T1000 (cell line): ENCODE data around the gene NFIA.

Source experiments
- DNase-seq: peaks from one replicate; lab custom pipeline; 2025; ENCODE audit warnings: mixed read lengths; lab: John Stamatoyannopoulos, UW

The NFIA gene

DNA sequence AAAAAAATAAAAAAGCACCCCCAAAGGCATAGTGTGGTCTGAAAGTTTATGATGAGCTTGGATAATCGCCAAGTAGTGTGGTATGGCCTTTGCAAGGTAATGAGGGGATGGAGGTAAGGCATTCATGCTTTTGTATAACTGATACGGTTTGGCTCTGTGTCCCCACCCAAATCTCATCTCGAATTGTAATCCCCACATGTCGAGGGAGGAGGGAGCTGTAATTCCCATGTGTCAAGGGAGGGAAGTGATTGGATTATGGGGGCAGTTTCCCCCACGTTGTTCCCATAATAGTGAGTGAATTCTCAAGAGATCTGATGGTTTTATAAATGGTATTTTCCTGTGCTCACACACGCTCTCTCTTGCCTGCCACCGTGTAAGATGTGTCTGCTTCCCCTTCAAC, 215.5 kb downstream of the NFIA start:
- DNase-seq, result no peak

DNA sequence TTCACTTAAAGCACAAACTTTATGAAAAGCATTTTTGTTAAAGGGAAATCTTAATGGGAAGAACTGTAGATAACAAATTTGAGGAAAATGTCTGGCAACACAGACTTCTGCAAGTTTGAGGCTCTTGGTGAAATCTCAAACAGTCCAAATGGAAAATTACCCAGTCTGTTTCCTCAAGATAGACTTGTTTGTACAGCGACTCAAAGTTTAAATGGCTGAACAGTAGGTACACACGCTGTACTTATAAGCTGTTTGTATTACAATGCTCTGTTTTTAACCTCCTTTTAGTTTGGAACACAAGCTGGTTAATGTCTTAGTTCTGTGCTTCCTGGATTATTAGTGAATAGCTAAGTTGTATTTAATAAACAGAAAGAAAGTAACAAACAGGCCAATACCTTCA, 217.1 kb downstream of the NFIA start:
- no peak for DNase-seq

DNA sequence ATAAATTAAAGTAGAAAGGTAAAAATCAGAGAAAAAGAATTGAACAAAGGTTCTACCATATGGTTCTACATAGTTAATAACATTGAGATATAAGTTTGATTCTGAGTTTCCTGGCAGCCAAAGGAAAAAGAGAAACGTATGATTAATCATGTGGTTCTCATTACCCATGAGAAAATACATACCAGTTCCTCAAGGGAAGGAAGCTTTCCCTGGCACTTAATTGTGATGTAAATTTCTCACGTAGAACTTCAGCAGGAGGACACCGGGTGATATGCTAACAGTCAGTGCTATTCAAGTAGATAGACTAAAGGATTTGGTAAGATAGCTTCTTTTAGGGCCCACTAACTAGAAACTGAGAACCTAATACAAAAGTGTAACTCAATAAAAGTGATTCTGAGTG, 218.5 kb downstream of the NFIA start:
- DNase-seq, result no peak

- DNase-seq, result no peak
Observed at GRCh38 chr1:61301824-61302657, 219.7 kb downstream of the NFIA start.

DNA sequence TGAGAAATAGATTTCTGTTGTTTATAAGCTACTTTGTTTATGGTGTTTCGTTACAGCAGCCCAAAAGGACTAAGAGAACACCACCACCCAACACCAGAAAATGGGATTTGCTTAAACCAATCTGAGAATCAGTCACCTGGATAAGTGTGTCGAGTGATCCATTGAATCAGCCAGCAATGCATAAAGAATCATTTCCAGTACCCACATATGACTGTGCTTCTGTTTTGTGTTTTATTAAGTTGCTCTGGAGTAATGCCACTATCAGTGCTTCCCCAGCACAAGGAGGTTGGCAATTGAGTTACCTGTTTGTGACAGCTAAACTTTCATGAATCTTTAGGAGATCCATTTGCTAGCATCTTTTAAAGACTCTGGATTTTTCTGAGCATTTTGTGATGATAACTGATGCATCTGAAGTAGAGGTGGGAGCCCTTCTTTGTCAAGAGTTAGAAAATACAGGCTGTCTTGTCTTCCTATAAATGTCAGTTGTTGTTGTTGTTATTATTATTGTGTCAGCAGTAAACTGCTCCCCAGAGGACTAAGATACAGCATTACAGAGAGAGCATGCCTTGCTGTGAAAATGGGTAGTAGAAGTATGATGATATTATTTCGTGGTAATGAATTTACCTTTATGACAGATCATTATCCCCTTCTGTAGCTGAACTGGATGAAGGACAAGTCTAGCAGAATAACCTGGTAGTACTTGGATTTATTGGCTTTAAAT, 225.2 kb downstream of the NFIA start:
- no peak for DNase-seq

DNA sequence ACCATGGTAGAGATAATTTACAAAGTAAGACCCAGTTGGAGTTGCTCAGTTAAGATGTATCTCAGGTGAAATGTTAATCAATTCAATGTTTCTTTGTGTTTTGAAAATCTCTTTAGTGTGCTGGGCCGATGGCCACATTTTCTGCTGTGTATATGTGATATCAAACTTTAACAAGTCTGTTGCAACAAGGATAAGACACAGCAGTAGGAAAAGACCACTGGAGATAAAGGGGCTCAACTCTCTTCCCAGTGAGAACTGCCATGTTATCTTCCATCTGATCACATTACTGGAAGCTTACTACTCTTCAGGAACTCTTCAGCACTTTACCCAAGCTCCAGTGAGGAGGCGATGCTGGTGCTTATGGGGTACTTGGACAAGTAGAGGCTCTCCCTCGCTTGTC, 227.7 kb downstream of the NFIA start:
- no peak for DNase-seq

DNA sequence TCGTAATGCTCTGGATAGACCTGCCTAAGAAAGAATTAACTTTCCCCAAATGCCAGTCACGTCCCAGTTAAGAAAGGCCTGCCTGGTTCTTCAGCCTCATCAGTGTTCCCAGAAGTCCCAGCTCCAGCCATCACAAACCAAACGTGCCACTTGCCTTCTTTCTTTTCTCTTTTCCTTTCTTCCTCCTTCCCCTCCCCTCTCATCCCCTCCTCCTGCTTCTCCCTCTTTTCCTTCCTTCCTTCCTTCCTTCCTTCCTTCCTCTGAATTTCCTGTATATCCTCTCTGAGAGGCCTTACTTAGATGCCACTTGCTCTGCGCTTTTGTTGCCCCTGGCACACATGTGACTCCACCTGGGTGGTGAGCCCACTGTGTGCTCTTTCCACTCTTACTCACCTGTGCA, 228.2 kb downstream of the NFIA start:
- DNase-seq, result no peak

- no peak for DNase-seq
Observed at GRCh38 chr1:61313906-61314422, 231.6 kb downstream of the NFIA start.

GRCh38 chr1:61315011-61315410, 232.7 kb downstream of the NFIA start:
- DNase-seq, result no peak

- no peak for DNase-seq
Observed at GRCh38 chr1:61316493-61316892, 234.1 kb downstream of the NFIA start.

GRCh38 chr1:61318319-61319125, 236.2 kb downstream of the NFIA start:
- DNase-seq, result no peak

DNA sequence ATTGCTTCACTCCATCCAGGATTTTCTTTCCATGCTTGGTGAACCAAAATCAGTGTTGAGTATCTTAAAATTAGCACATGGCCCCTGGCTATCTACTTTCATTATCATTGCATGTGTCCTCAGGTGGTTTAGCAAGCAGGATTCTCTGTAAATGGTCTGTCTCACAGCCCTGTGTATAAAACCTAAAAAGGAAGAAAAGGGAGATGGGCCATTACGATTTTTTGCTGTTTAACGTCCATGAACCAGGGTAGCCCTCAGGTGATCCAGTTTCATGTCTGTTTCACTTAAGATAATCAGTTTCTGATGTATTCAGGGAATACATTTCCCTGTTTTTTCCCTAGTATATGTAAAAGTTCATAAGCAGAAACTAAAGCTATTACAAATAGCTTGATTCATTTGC, 238.2 kb downstream of the NFIA start:
- no peak for DNase-seq

DNA sequence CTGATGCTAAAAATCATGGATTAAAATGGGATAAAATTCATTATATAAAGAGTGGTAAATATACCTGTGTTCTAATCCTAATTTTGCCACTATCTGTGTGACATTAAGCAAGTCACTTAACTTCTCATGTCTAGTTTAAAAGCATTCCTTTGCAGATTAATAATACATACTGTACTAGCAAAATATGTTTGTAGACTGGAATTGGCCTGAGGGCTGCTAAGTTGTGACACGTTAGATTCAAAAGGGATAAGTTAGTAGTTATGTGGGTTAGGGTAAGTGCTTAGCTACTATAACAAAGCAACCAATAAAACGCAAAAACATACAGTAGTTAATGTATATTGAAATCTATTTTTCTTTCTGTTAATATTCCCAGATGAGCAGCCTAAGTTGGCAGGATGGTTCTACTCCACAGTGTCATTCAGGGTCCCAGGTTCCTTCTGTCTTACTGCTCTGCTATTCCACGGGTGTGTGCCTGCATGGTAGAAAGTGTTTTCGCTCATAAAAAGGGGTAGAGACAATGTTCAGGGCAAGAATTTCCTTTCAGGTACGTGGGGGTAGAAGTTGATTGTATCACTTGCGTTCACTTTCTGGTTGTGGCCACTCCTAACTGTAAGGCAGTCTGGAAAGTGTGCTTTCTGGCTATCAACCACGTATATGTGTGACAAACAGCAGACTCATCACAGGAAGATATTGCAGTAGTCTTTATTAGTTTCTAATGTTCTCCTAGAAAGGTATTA, 239.8 kb downstream of the NFIA start:
- no peak for DNase-seq

GRCh38 chr1:61322769-61323168, 240.4 kb downstream of the NFIA start:
- no peak for DNase-seq

- DNase-seq, result no peak
Observed at GRCh38 chr1:61323681-61324328, 241.4 kb downstream of the NFIA start.

DNA sequence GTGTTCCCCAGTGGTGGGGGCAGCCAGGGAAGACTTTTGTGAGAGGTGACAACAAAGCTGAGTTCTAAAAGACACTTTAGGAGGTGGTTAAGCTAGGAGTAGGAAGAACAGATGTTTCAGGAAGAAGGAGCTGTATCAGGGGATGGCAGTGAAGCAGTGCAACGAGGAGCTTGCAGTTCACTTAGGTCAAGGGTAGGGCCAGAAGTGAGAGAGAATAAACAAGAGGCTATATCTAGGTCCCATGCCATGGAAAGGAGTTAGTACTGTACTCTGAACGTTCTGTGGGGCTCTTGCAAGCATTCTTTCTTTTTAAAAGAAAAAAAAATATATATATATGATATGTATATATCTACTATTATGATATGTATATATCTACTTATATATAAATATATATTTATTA, 244.4 kb downstream of the NFIA start:
- DNase-seq, result no peak

DNA sequence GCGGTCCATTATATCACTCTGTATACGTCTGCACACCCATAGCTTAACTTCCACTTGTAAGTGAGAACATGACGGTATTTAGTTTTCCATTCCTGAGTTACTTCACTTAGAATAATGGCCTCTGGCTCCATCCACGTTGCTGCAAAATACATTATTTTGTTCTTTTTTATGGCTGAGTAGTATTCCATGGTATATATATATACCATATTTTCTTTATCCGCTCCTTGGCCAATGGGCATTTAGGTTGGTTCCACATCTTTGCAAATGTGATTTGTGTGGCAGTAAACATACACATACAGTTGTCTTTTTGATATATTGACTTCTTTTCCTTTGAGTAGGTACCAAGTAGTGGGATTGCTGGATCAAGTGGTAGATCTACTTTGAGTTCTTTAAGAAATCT, 245.1 kb downstream of the NFIA start:
- no peak for DNase-seq

DNA sequence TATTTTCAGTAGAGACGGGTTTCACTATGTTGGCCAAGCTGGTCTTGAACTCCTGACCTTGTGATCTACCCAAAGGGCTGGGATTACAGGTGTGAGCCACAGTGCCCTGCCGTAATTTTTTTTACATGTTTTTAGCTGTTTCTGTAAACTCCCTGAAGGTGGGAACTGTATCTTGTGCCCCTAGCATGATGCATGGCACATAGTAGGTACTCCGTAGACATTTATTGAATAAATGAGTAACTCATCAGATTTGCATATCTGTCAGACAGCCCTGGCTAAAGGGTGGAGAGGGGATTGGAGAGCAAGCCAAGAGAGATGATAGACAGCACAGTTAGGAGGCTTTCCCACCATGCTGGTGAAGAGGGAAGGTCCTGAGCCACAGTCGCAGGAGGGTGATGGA, 247.2 kb downstream of the NFIA start:
- no peak for DNase-seq

DNA sequence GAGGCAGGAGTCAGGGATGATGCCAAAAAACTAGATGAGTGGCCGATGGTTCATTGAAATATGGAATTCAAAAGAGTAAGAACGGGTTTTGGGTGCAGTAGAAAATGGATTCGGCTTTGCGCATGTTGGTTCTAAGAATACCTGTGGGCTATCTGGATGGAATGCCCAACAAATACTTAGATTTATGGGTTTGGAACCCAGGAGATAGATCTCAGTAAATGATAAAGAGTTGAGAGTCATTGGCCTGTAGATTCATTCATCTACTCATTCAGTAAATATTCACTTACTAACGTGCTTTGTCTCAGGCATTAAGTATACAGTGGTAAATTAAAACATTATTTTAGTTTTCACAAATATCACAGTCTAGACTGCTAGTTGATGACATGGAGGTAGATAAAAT, 247.7 kb downstream of the NFIA start:
- DNase-seq, result no peak

DNA sequence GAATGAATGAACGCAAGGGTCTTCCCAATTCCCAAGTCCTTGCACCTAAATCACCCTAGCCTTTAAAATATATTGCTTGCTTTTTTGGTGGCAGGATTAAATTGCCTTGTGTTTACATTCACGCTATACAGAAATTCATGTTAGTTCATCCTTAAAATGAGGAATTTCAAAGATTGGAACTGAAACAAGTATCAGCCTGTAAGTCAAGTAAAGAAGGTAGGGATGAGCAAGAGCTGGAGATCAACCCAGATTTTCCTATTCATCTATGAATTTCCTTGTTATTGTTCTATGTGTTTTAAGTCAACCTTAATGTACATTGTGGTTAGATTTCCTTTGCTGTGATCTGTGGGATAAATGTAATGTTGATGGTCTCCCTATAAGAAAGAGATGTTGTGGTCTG, 248.2 kb downstream of the NFIA start:
- no peak for DNase-seq

GRCh38 chr1:61332196-61332753, 249.9 kb downstream of the NFIA start:
- no peak for DNase-seq
